KMS-11 (cell line): Measurements from ENCODE around the gene SMAD3.

Experiments used
- H2AFZ ChIP-seq: fragments of 200-600 bp; sonication (generic); 2 replicates; pipeline ENCODE4 v1.6.1; 2016; ENCODE audit warnings: antibody characterized with exemption, mixed run types, low read depth
- H3K27ac ChIP-seq: fragments of 200-600 bp; sonication (generic); 2 replicates; pipeline ENCODE4 v1.6.1; 2016; ENCODE audit warnings: mild to moderate bottlenecking, mixed run types
- H3K27me3 ChIP-seq: fragments of 200-600 bp; sonication (generic); 2 replicates; pipeline ENCODE4 v1.6.1; 2017; ENCODE audit warnings: mild to moderate bottlenecking, low read depth, mixed run types, moderate library complexity; ENCODE audit not compliant: insufficient read depth
- H3K36me3 ChIP-seq: fragments of 200-600 bp; sonication (generic); 2 replicates; pipeline ENCODE4 v1.6.1; 2017; ENCODE audit warnings: mild to moderate bottlenecking, mixed run types; ENCODE audit not compliant: insufficient read depth
- H3K4me1 ChIP-seq: fragments of 200-600 bp; sonication (generic); 2 replicates; pipeline ENCODE4 v1.6.1; 2016; ENCODE audit warnings: mild to moderate bottlenecking, low read depth, mixed run types; ENCODE audit not compliant: poor library complexity, severe bottlenecking
- H3K4me2 ChIP-seq: fragments of 200-600 bp; sonication (generic); 2 replicates; pipeline ENCODE4 v1.7.0; 2016; ENCODE audit warnings: mild to moderate bottlenecking, mixed run types
- H3K4me3 ChIP-seq: fragments of 200-600 bp; sonication (generic); IDR thresholded peaks from 2 replicates; pipeline ENCODE4 v1.6.1; 2017; ENCODE audit warnings: low read depth, low read length, mixed read lengths; ENCODE audit not compliant: insufficient read depth
- H3K79me2 ChIP-seq: fragments of 200-600 bp; sonication (generic); 2 replicates; pipeline ENCODE4 v1.6.1; 2016; ENCODE audit warnings: low read depth, mixed run types; ENCODE audit not compliant: insufficient read depth
- H3K9ac ChIP-seq: fragments of 200-600 bp; sonication (generic); 2 replicates; pipeline ENCODE4 v1.6.1; 2016; ENCODE audit warnings: mild to moderate bottlenecking, mixed run types
- H4K20me1 ChIP-seq: fragments of 200-600 bp; sonication (generic); 2 replicates; pipeline ENCODE4 v1.6.1; 2016; ENCODE audit warnings: mild to moderate bottlenecking, mixed run types; ENCODE audit not compliant: insufficient read depth
- CTCF ChIP-seq: fragments of 200-600 bp; sonication (generic); conservative IDR thresholded peaks from 2 replicates; pipeline ENCODE4 v1.6.1; 2017; ENCODE audit warnings: low read depth, mild to moderate bottlenecking, antibody characterized with exemption, low read length, moderate library complexity, mixed read lengths

The SMAD3 gene

DNA sequence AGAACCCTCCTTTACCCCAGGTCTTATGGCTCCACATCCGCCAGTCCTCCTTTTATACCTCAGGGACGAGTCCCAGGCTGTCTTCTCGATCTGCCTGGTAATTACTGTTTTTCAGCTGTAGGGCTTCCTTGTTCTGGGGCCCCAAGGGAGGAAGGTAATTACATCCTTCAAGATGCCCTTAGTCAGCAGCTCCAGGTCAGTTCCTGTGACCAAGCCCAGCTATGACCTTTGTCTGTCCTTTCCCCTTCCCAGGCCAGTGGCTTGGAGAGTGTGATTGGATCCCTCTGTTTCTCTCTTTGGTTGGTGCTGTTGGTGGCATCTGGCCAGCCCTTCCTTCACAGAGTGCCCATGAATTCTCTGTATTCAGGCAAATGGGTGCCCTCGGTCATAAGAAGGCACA is 96.5 kb downstream of the SMAD3 start:
- Histone ChIP-seq H2AFZ (no peak overlapping the region), H3K9ac (no peak overlapping the region), H4K20me1 (no peaks in the 10 kb centered on the region), H3K4me3 (no peak overlapping the region), H3K27ac (no peak overlapping the region), H3K79me2 (no peaks in the 10 kb centered on the region), H3K4me1 (no peaks in the 10 kb centered on the region), H3K27me3 (no peaks in the 10 kb centered on the region), H3K4me2 (no peak overlapping the region), H3K36me3 (no peaks in the 10 kb centered on the region)
- TF ChIP-seq CTCF = no peak

GRCh38 chr15:67163180-67163579 is 97.8 kb downstream of the SMAD3 start:
- H3K4me1 ChIP-seq = no peaks in the 10 kb centered on the region
- H4K20me1 ChIP-seq = no peaks in the 10 kb centered on the region
- no peak for TF ChIP-seq CTCF
- H2AFZ ChIP-seq = no peak overlapping the region
- no peaks in the 10 kb centered on the region for H3K36me3 ChIP-seq
- no peaks in the 10 kb centered on the region for H3K27me3 ChIP-seq
- no peak overlapping the region for H3K9ac ChIP-seq
- no peaks in the 10 kb centered on the region for H3K79me2 ChIP-seq
- no peak overlapping the region for H3K27ac ChIP-seq
- no peak overlapping the region for H3K4me3 ChIP-seq
- no peak overlapping the region for H3K4me2 ChIP-seq

DNA sequence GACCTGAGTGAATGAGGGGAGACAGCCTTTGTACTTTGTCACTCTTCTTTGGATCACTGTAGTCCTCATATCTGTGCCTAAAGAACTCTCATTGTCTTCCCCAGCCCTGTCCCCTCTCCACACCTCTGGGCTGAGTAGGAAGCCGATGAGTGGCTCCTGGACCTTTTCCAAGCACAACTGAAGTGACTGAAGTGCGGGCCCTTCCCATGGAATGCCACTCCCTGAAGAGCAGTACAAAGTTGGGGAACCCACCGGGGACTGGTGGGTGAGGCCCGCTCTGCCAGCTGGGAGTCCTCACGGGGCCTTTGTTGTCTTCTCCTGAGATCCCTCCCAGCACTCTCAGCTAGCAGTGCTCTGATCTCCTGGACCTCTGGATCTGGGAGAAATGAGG is 99.0 kb downstream of the SMAD3 start:
- H3K36me3 ChIP-seq = no peaks in the 10 kb centered on the region
- H4K20me1 ChIP-seq = no peaks in the 10 kb centered on the region
- H3K9ac ChIP-seq = no peak overlapping the region
- no peak overlapping the region for H3K27ac ChIP-seq
- H3K4me3 ChIP-seq = no peak overlapping the region
- no peak overlapping the region for H3K4me2 ChIP-seq
- no peak for TF ChIP-seq CTCF
- no peaks in the 10 kb centered on the region for H3K4me1 ChIP-seq
- no peak overlapping the region for H2AFZ ChIP-seq
- H3K79me2 ChIP-seq = no peaks in the 10 kb centered on the region
- H3K27me3 ChIP-seq = no peaks in the 10 kb centered on the region

DNA sequence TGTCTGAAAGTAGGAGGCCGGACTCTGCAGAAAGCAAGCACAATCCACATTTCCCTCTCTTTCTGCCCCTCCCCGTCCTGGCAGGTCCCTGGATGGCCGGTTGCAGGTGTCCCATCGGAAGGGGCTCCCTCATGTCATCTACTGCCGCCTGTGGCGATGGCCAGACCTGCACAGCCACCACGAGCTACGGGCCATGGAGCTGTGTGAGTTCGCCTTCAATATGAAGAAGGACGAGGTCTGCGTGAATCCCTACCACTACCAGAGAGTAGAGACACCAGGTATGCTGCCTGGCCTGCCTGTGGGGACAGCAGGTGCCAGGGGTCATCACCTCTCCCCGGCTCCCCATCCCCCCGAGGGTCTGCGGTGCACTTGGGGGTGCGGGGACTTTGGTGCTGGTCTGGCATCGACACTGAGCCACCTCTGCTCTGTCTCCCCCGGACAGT is 99.4 kb downstream of the SMAD3 start:
- H3K9ac ChIP-seq = no peak overlapping the region
- H3K4me3 ChIP-seq = no peak overlapping the region
- H2AFZ ChIP-seq = no peak overlapping the region
- TF ChIP-seq CTCF = no peak
- H3K4me2 ChIP-seq = no peak overlapping the region
- no peak overlapping the region for H3K27ac ChIP-seq
- no peaks in the 10 kb centered on the region for H4K20me1 ChIP-seq
- no peaks in the 10 kb centered on the region for H3K27me3 ChIP-seq
- H3K36me3 ChIP-seq = no peaks in the 10 kb centered on the region
- no peaks in the 10 kb centered on the region for H3K79me2 ChIP-seq
- H3K4me1 ChIP-seq = no peaks in the 10 kb centered on the region
